Measurements from ENCODE around the gene KLHL29. TPM values are rescaled to one million over a fixed set of nuclear protein-coding genes. Genes with fewer than 3 reads are reported as not detected.

KLHL29 gene
- total and polyA plus RNA-seq, 2 experiments from 2014 or later = 1.5 to 6.5 TPM

- no peak for TF ChIP-seq ZNF462 (CRISPR knock-in tag; IDR thresholded peaks at IDR 0.05)
- no peak for TF ChIP-seq POLR2AphosphoS5 (IDR thresholded peaks at IDR 0.05; ENCODE audit: low read depth)
- TF ChIP-seq STAT1 (IDR thresholded peaks at IDR 0.05; ENCODE audit: unreplicated experiment) = no peak
- TF ChIP-seq REST (IDR thresholded peaks at IDR 0.05; ENCODE audit: unreplicated experiment) = no peak
- no peak for TF ChIP-seq CTCF (conservative IDR thresholded peaks at IDR 0.05; ENCODE audit: low read depth in 2 of 2)
- TF ChIP-seq EZH2phosphoT487 (IDR thresholded peaks at IDR 0.05; ENCODE audit: unreplicated experiment) = no peak
- no peak for TF ChIP-seq EZH2 (IDR thresholded peaks at IDR 0.05; ENCODE audit: low read depth, unreplicated experiment)
- TF ChIP-seq ZNF331 (CRISPR knock-in tag; IDR thresholded peaks at IDR 0.05; ENCODE audit: low read depth) = no peak
- no peak for TF ChIP-seq ZNF114 (CRISPR knock-in tag; IDR thresholded peaks at IDR 0.05)
Observed at GRCh38 chr2:23482607-23483006, 97.6 kb downstream of the KLHL29 start (continued).
